GM10847 (cell line): ENCODE data around the gene ETV1.

Experiments
- POLR2A ChIP-seq: IDR thresholded peaks from 2 replicates; pipeline ENCODE4 v1.6.1; 2011; ENCODE audit not compliant: insufficient read length; ENCODE audit errors: extremely low read depth

The ETV1 gene

GRCh38 chr7:13912715-13913278, 76.7 kb downstream of the ETV1 start:
- no peak for TF ChIP-seq POLR2A

DNA sequence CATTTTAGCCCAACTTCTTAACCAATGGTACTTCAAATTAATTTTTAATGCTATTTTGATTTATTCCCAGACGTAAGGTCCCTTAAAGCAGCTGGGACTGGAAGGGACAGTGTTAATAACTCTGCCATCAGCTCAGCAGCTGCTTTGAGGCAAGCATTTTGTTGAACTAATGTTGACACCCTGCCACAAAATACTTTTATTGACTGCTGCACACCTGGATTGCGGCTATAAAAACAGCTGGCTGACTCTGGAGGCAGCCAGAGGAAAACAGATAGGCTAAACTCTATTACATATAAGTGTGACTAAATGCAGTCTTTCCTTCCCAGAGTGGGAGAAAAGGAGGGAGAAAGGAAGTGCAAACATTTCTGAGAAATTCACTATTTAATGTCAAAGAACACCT, 77.6 kb downstream of the ETV1 start:
- TF ChIP-seq POLR2A, result no peak

GRCh38 chr7:13910805-13911551, 78.5 kb downstream of the ETV1 start:
- TF ChIP-seq POLR2A, result no peak

- no peak for TF ChIP-seq POLR2A
Measured at GRCh38 chr7:13908667-13909397, 80.6 kb downstream of the ETV1 start.

DNA sequence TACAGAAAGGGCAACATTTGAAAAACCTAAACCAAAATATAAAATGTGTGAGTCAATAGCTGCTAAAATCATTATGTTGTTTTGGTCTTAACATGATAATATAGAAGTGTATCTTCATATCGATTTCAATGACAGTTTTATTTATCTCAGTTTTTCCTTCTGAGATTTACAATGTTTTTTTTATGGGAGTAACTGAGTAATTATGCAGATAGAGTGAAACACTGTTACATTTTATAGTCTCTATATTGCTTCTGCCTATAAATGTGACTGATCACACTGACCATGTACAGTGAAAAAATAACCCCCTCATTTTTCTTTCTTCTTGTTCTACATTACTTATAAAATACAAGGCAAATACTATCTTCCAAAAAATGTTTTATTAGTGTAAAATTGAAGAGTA, 81.6 kb downstream of the ETV1 start:
- TF ChIP-seq POLR2A, result no peak

GRCh38 chr7:13904689-13905088, 84.8 kb downstream of the ETV1 start:
- TF ChIP-seq POLR2A, result no peak

GRCh38 chr7:13904007-13904406, 85.5 kb downstream of the ETV1 start:
- no peak for TF ChIP-seq POLR2A

- no peak for TF ChIP-seq POLR2A
Measured at GRCh38 chr7:13901577-13901976, 87.9 kb downstream of the ETV1 start.

- TF ChIP-seq POLR2A, result no peak
Measured at GRCh38 chr7:13898957-13899670, 90.4 kb downstream of the ETV1 start.

- no peak for TF ChIP-seq POLR2A
Measured at GRCh38 chr7:13897819-13898218, 91.6 kb downstream of the ETV1 start.

DNA sequence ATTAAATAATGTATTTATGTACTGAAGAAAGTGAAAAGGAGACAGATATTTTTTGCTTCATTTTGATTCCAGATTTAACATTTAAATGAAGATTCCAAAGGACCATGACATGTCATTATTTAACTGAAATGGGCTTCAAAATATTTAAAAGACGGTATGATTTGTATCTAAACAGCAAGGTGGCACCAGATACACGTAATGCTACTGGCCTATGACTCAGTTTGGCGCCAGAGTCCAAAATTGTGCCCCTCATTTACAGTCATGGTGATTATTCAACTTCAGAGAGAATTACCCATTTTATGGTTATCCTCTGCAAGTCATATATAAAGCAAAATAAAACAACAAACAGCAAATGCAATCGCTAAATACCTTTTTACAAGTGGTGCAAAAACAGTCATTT, 94.5 kb downstream of the ETV1 start:
- TF ChIP-seq POLR2A, result no peak

GRCh38 chr7:13894377-13894776, 95.1 kb downstream of the ETV1 start:
- no peak for TF ChIP-seq POLR2A

GRCh38 chr7:13890793-13891192, 98.7 kb downstream of the ETV1 start:
- no peak for TF ChIP-seq POLR2A

DNA sequence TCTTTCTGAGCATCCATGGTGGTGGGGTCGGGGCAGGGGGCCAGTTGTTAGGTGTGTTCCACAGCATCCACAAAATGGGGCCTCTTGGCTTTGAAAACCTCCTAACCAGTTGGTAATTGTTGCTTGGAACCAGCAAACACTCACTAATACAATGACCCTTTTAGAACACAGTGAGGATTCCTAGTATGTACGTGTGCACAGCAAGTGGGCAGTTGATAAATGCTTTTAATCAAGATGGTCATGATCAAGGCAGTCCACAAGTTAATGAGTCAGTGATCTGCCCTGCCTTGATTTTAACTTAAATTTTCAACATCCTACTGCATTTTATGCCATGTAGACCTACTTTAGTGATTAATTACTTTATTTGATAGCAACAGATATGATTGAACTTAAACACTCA, 103.1 kb downstream of the ETV1 start:
- no peak for TF ChIP-seq POLR2A

DNA sequence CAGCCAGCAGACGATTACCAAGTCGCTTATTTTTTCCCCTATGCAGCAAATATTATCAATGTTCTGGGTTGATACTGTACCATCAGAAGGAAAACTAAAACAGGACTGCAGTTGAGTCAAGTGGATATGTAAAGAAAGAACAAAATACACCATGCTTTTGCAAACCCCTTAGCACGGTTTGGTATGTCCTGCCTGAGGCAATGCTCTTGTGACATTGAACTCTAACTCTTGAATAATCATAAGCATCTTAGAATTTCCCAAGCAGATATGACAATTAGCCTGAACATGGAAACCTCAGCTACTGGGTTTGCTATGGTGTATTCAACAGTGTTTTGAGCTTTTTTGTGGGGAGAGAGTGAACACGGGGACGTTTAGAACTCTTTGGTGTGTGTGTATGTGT, 107.4 kb downstream of the ETV1 start:
- no peak for TF ChIP-seq POLR2A

DNA sequence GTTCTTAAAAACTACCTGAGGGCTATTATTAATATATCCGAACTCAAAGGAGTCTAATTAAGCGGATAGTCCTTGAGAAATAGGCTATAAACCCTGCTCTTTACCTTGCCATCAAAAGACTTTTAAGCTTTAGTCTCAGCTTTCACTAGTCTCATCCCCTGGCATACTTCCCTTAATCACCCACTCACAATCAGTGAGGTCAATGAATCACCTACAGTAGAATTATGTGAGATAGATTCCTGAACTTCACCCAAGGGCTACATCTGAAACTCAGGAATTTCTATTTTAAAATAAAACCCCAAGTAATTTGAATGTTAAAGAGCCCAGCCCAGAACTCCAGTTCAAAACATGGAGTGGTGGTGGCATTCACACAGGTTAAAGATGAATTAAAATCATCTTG, 108.7 kb downstream of the ETV1 start:
- TF ChIP-seq POLR2A, result no peak

DNA sequence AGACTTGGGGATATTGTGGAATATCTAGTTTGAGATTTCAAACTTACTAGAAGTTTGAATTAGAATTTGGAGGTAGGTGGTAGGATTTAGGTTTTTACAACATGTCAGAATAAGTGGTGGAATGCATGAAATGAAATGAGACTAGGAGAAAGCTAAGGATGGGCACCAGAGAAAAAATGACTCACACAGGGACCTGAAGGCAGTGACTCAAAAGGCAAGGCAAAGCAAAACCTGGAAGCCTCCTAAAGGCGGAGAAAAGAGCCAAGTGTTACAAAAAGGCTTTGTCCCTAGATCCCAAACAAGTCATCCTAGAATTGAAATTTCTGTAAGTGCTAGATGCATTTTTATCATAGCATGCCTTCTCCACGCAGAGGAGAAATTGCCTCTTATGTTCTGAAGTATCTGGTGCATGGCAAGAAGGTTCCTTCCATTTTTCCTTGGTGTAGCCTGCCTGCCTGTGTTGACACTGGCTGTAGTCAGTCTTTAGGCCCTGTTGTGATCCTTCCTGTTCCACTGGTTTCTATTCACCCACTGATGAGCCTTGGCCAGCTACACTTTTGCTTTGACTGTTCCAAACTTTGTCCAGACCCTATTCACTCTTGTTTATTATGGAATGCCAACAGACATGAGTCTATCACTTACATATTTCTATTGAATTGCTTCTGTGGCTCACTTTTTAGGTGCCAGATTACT, 109.3 kb downstream of the ETV1 start:
- TF ChIP-seq POLR2A, result no peak
